GM19452 (cell line): ENCODE data around the gene SUPT5H.
"Not testable (repeated sequence)": the region's sequence is repeated elsewhere in the genome, so short reads cannot be mapped to it uniquely, and the experiment has no call there.

ENCODE experiments used
- ATAC-seq: cut with Tn5 transposase; IDR thresholded peaks from one replicate; pipeline ENCODE4 v1.9.1; 2021; ENCODE audit not compliant: unreplicated experiment

The SUPT5H gene

GRCh38 chr19:39463403-39463802, 18.0 kb downstream of the SUPT5H start:
- ATAC-seq, result no peak

DNA sequence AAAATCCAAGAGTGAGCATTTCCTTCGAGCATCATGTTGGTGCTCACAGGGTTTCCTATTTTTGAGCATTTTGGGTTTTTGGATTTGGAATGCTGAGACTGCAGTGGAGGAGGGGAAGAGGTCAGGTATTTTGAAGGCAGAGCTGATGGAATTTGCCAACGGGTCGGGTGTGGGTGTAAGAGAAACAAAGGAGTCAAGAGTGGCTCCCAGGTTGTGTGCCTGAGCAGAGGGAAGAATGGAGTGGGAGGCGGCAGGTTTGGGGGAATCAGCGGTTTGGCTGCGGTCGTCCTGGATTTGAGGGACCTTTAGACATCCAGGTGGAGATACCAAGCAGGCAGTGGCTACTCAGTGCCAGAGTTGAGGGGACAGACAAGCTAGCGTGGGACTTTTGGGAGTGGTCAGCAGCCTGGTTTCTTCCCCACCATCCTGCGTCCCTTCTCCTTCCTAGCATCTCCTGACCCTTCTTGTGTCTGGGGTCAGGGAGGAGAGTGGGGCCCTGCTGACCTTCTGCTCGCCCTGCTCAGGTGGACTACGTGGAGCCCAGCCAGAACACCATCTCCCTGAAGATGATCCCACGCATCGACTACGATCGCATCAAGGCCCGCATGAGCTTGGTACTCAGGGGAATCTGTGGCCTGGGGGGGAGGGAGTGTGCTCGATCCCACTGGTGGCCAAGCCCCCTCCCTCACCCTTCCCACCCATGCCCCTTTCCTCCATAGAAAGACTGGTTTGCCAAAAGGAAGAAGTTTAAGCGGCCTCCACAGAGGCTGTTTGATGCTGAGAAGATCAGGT, 20.8 kb downstream of the SUPT5H start:
- ATAC-seq, result no peak

DNA sequence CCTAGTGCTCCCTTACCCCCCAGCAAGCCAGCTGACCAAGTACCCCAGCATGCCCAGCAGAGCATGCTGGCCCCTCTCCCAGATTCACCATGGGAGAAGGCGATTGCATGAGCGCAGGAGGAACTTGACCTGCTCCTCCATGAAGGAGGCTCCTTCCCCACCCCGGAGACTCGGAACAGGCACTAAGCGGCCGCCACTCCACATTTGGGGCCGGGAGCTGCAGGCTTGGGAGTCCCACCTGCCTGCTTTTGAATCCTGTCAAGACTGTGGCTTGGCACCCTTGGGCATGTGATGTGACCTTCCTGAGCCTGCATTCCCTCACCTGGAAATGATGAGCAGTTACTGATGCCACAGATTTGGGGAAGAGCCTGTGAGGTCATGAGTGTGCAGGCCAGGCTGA, 22.6 kb downstream of the SUPT5H start:
- ATAC-seq, result no peak

GRCh38 chr19:39469036-39469435, 23.7 kb downstream of the SUPT5H start:
- ATAC-seq, result no peak

GRCh38 chr19:39469567-39469966, 24.2 kb downstream of the SUPT5H start:
- no peak for ATAC-seq

- no peak for ATAC-seq
These were observed 25.4 kb downstream of the SUPT5H start for GRCh38 chr19:39470724-39471339.

GRCh38 chr19:39471756-39472536, 26.6 kb downstream of the SUPT5H start:
- ATAC-seq, result no peak

DNA sequence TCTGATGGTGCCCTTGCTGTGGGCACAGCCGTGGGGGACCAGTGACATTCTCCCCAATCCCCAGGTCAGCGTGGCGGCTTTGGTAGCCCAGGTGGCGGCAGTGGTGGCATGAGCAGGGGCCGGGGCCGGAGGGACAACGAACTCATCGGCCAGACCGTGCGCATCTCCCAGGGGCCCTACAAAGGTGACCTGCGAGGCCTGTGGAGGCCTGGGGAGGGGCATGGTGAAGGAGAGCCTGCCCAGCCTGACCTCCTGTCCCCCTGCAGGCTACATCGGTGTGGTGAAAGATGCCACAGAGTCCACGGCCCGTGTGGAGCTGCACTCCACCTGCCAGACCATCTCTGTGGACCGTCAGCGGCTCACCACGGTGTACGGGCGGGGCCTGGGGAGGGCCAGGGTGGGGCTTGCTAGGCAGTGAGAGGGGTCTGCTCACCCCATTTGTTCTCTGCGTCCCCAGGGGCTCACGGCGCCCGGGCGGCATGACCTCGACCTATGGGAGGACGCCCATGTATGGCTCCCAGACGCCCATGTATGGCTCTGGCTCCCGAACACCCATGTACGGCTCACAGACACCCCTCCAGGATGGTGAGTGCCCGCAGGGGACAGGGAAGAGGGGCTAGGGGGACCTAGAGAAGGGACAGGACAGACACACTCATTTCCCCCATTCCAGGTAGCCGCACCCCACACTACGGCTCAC, 27.5 kb downstream of the SUPT5H start:
- ATAC-seq, result no peak

GRCh38 chr19:39473443-39473960, 28.1 kb downstream of the SUPT5H start:
- ATAC-seq, result no peak

- no peak for ATAC-seq
These were observed 28.8 kb downstream of the SUPT5H start for GRCh38 chr19:39474139-39474620.

DNA sequence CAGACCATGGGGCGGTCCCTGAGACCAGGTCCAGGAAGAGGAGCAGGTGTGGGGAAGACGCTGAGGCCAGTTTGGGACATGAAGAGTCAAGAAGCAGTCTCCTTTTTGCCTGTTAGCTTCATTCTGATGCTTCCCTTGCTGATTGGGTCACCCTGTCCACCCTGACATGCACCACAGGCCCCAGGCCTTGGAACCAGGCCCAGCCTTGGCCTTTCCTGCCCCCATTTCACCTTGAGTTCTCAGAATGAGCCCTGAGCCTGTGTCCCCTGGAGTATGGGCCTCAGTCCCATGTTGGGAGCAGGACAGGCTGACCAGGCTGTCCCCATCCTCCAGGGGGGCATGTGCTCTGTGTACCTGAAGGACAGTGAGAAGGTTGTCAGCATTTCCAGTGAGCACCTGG, 30.4 kb downstream of the SUPT5H start:
- ATAC-seq, result no peak

- not testable (repeated sequence) for ATAC-seq
These were observed 34.0 kb downstream of the SUPT5H start for GRCh38 chr19:39479319-39479801.

GRCh38 chr19:39479916-39480315, 34.5 kb downstream of the SUPT5H start:
- ATAC-seq, result no peak

GRCh38 chr19:39480337-39481228, 35.2 kb downstream of the SUPT5H start, which contains the start of gene TIMM50:
Gene TIMM50, plus strand, starts transcription at chr19:39480838. Its CDS starts 16 bp downstream, at chr19:39480854.
- peak; percentile 87 for ATAC-seq

DNA sequence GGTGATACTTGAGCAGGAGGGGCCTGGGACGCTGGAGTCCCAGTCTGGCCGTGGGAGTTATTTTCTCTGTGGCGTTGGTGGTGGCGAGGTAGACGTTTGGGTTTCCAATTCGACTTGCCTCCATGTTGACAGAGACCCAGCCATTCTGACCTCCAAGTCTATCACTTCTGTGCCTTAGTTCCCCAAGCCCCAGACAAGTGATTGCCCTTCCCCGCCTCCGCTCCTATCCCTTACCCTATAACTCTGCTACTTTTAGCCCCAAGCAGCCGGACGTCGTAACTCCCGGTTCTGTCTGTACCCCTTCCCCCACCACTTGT, 35.8 kb downstream of the SUPT5H start:
- no peak for ATAC-seq

GRCh38 chr19:39481676-39482075, 36.3 kb downstream of the SUPT5H start:
- no peak for ATAC-seq

DNA sequence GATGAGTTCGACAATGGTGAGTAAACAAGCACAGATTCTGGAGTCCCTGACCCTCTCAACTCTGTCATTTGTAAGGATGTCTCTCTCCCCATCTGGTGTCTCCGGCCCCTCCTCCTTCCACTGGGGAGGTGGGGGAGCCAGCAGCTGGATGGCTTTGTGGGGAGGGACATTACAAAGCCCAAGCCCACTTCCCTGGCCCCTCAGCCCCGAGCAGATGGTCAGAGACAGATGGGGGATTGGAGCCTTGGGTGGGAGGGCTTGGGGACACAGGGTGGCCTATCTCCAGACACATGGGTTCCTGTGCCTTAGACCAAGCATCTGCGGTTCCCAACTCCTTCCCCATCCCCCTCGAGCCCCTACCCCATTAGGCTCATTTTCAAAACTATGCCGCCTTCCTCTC, 37.8 kb downstream of the SUPT5H start:
- ATAC-seq, result no peak

DNA sequence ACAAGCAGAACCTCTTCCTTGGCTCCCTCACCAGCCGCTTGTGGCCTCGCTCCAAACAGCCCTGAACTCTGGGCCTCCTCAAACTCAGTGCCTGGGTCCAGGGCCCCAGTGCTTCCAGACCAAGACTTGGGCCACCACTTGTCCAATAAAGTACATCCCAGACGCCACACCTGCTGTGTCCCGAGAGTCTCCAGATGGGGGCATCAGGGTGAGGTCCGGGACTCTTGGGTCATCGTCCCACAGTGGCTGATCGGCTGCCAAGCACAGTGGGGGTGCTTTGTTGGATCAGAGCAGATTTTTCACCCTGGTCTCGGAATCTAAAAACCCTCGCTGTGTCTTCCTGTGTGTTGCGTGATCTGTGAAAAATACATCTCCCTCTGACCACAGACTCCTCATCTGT, 44.4 kb downstream of the SUPT5H start:
- ATAC-seq, result no peak

DNA sequence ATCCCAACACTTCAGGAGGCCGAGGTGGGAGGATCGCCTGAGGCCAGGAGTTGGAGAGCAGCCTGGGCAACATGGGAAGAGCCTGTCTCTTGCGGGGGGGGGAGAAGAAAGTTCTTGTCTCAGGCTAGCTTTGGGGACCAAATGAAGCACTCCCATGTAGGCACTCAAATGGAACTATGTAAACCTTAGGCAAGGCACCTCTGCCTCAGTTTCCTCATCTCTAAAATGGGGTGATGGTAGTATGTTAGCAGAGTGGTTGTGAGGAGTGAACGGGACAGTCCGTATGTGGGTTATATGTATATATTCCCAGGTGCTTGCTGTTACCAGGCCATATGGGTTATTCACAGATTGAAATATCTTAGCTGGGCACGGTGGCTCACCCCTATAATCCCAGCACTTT, 46.8 kb downstream of the SUPT5H start:
- ATAC-seq, result no peak

DNA sequence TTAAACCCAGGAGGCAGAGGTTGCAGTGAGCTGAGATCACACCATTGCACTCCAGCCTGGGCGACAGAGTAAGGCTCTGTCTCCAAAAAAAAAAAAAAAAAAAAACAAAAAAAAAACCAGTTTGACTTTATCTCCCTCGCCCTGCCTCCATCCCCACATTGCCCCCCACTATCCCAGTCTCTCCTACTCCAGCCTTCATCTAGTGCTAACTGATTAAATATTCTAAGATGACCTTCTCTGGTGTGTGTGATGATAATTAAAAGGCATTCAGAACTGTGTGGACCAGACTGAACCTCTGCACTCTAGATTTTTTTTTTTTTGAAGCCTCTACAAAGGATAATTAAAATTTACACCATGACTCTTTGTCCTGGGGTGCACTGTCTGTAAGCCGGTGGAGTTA, 47.4 kb downstream of the SUPT5H start:
- ATAC-seq, result no peak
